GM12878 (cell line): ENCODE results near the gene ATIC. TPM values are rescaled to one million over a fixed set of nuclear protein-coding genes. Genes with fewer than 3 reads are reported as not detected.
A peak's percentile ranks its signal among the peaks of the same experiment; 100 is the strongest.
"Not testable (repeated sequence)": the region's sequence is repeated elsewhere in the genome, so short reads cannot be mapped to it uniquely, and the experiment has no call there.

Source experiments
- ATAC-seq: fragments of 200-7000 bp; cut with Tn5 transposase; 3 replicates; pipeline ENCODE4 v1.9.1; 2020; ENCODE audit warnings: mild to moderate bottlenecking, moderate library complexity
- BruUV-seq: library from RNA; stranded (reverse); fragments of 400-500 nt; replicated peaks from 2 replicates; lab custom pipeline; 2021; lab: Mats Ljungman, UMichigan
- CTCF ChIA-PET: fragments of 300-600 bp; sonication (Branson Sonifier 250); formaldehyde crosslinking; extraction: SDS; loops from one replicate; lab custom pipeline; 2021; ENCODE audit warnings: inconsistent platforms; lab: Yijun Ruan, JAX
- POLR2A ChIA-PET: fragments of 350-600 bp; formaldehyde crosslinking; extraction: SDS; loops from one replicate; lab custom pipeline; 2021; ENCODE audit warnings: inconsistent platforms; lab: Charles Lee
- RAD21 ChIA-PET: fragments of 300-600 bp; sonication (Branson Sonifier 250); formaldehyde crosslinking; loops from one replicate; lab custom pipeline; 2023; ENCODE audit warnings: antibody characterized with exemption; ENCODE audit not compliant: unreplicated experiment; lab: Charles Lee
- SMC1A ChIA-PET: fragments of 300-600 bp; sonication (Branson Sonifier 250); formaldehyde crosslinking; loops from one replicate; lab custom pipeline; 2023; ENCODE audit not compliant: unreplicated experiment, uncharacterized antibody; lab: Charles Lee
- DNase-seq: peaks from one replicate; pipeline ENCODE4 v3.0.0-alpha.2; 2011; ENCODE audit warnings: low read depth, low spot score
- FAIRE-seq: peaks from 3 replicates; lab custom pipeline; 2011; peaks lifted over from hg19 to GRCh38; lab: Jason Lieb, UNC
- H2AFZ ChIP-seq: 2 replicates; pipeline ENCODE4 v1.6.0; 2011; ENCODE audit warnings: low read depth, low read length, control low read depth; ENCODE audit not compliant: control insufficient read depth
- H3K27ac ChIP-seq: 2 replicates; pipeline ENCODE4 v1.5.1; 2011; ENCODE audit warnings: control low read depth; ENCODE audit not compliant: control insufficient read depth, insufficient read depth
- H3K27me3 ChIP-seq, 2 experiments: replicated peaks in 1 of 2; 2 replicates each; pipeline versions ENCODE4 v1.6.0 to v1.6.1; 2011; ENCODE audit warnings: low read length in 1 of 2; ENCODE audit not compliant: control insufficient read depth in 2 of 2, insufficient read depth in 2 of 2
- H3K36me3 ChIP-seq, 2 experiments: 2 replicates each; pipeline ENCODE4 v1.5.1; 2011; ENCODE audit warnings: low read length in 1 of 2; ENCODE audit not compliant: control insufficient read depth in 2 of 2, insufficient read depth in 2 of 2
- H3K4me1 ChIP-seq: 2 replicates; pipeline ENCODE4 v1.6.1; 2011; ENCODE audit warnings: mild to moderate bottlenecking, low read length, moderate library complexity, mixed read lengths; ENCODE audit not compliant: control insufficient read depth, insufficient read depth
- H3K4me2 ChIP-seq: 2 replicates; pipeline ENCODE4 v1.6.0; 2011; ENCODE audit warnings: control low read depth; ENCODE audit not compliant: control insufficient read depth, insufficient read depth
- H3K4me3 ChIP-seq: fragments of 200-600 bp; sonication (generic); 2 replicates; pipeline ENCODE4 v1.5.1; 2016
- H3K79me2 ChIP-seq: 2 replicates; pipeline ENCODE4 v1.6.0; 2011; ENCODE audit warnings: low read length; ENCODE audit not compliant: control insufficient read depth, insufficient read depth
- H3K9ac ChIP-seq: 2 replicates; pipeline ENCODE4 v1.8.0; 2011; ENCODE audit warnings: low read length, control low read depth, mixed read lengths; ENCODE audit not compliant: control insufficient read depth, insufficient read depth
- H3K9me3 ChIP-seq: replicated peaks from 3 replicates; pipeline ENCODE4 v1.5.1; 2011; ENCODE audit warnings: mild to moderate bottlenecking, low read length; ENCODE audit not compliant: control insufficient read depth, insufficient read depth
- H4K20me1 ChIP-seq: 2 replicates; pipeline ENCODE4 v1.6.0; 2011; ENCODE audit not compliant: control insufficient read depth, insufficient read depth
- BHLHE40 ChIP-seq, 2 experiments: fragments of 450-650 bp in 1 of 2; IDR thresholded peaks; 2 replicates each; pipeline ENCODE4 v1.6.1; 2011 to 2017; ENCODE audit warnings: low read depth in 2 of 2, borderline replicate concordance in 1 of 2, improper control_type of control experiment in 1 of 2, low read length in 1 of 2, mild to moderate bottlenecking in 1 of 2
- GATAD2B ChIP-seq: fragments of 450-650 bp; conservative IDR thresholded peaks from 2 replicates; pipeline ENCODE4 v1.6.1; 2017; ENCODE audit warnings: low read depth, mild to moderate bottlenecking, moderate library complexity
- JUNB ChIP-seq: IDR thresholded peaks from 2 replicates; pipeline ENCODE4 v1.6.1; 2016; ENCODE audit warnings: antibody characterized with exemption, mild to moderate bottlenecking
- KDM1A ChIP-seq: fragments of 200-600 bp; sonication (generic); IDR thresholded peaks from 2 replicates; pipeline ENCODE4 v1.6.1; 2016; ENCODE audit warnings: borderline replicate concordance
- NFIC ChIP-seq: IDR thresholded peaks from 2 replicates; pipeline ENCODE4 v1.6.1; 2012; ENCODE audit warnings: low read depth, mild to moderate bottlenecking, inconsistent platforms, low read length, moderate library complexity
- RBBP5 ChIP-seq: fragments of 200-600 bp; sonication (generic); conservative IDR thresholded peaks from 2 replicates; pipeline ENCODE4 v1.6.1; 2016
- RUNX3 ChIP-seq: IDR thresholded peaks from 2 replicates; pipeline ENCODE4 v1.6.1; 2012; ENCODE audit warnings: low read length, inconsistent platforms
- SIX5 ChIP-seq: IDR thresholded peaks from 2 replicates; pipeline ENCODE4 v1.6.1; 2011; ENCODE audit warnings: mild to moderate bottlenecking, low read depth, low read length, moderate library complexity; ENCODE audit not compliant: severe bottlenecking
- YY1 ChIP-seq: IDR thresholded peaks from 2 replicates; pipeline ENCODE4 v1.6.1; 2011; ENCODE audit warnings: low read depth, mild to moderate bottlenecking, low read length
- ZNF207 ChIP-seq: fragments of 450-650 bp; IDR thresholded peaks from 2 replicates; pipeline ENCODE4 v1.6.1; 2014; ENCODE audit warnings: antibody characterized with exemption, mild to moderate bottlenecking, borderline replicate concordance
- WGBS: methylation state at CpG from one replicate; pipeline ENCODE4 v1.1.6; 2016; ENCODE audit warnings: low lambda C conversion rate; ENCODE audit not compliant: insufficient replicate concordance, insufficient coverage; ENCODE audit errors: missing lambda C conversion rate; 5-methylcytosine and 5-hydroxymethylcytosine counted together
- in situ Hi-C: fragments of 300-500 bp; cut with MboI; formaldehyde crosslinking; loops from 9 replicates; pipeline ENCODE4 v1.14.3; 2018; ENCODE audit warnings: mixed read lengths
- intact Hi-C: fragments of 100-400 bp; cut with micrococcal nuclease; formaldehyde crosslinking; loops from one replicate; pipeline ENCODE4 v1.14.2; 2022; ENCODE audit not compliant: unreplicated experiment
- polyA plus RNA-seq, 11 experiments: library from polyadenylated mRNA; depleted of rRNA in 4 of 11; unstranded in 6 of 11; stranded (reverse) in 5 of 11; fragments of >200 nt; fragmentation: Nextera tagmentation in 4 of 11; fragmentation: Illumina TruSeq in 1 of 11; extraction: Ambion mirVana in 4 of 11; extraction: Trizol in 1 of 11; gene quantifications; 1 replicate in 1 of 11; 2 replicates in 10 of 11; pipeline versions ENCODE4 v1.2.1 to v1.2.3, GENCODE V29; 2011 to 2016; ENCODE audit warnings: inconsistent platforms in 2 of 11, missing spikeins in 2 of 11, low read depth in 1 of 11
- total RNA-seq, 4 experiments: library from RNA; depleted of rRNA in 3 of 4; stranded (reverse); fragments of >200 nt in 3 of 4; fragmentation: Illumina TruSeq in 1 of 4; extraction: Trizol in 1 of 4; gene quantifications; 2 replicates each; pipeline versions ENCODE4 v1.2.1 to v1.2.3, GENCODE V29; 2013 to 2021

ATIC gene
- total and polyA plus RNA-seq, 10 of the 15 experiments (the other 5 are each of a cell fraction or from before 2014, with no cell fraction given), result 45.1 to 518 (median 306) TPM

DNA sequence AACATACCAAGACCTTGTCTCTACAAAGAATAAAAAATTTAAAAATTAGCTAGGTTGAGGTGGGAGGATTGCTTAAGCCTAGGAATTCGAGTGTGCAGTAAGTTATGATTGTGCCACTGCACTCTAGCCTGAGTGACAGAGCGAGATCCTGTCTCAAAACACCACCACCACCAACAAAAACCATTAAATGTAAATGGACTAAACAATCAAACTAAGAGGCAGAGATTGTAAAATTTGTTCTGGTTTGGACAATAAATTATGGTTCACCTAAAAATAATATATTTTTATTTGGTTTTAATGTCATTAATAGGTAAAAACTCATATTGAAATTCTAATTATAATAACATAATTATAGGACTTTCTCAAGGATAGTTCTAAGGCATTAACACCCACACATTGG is 9.9 kb upstream of the ATIC start:
- ChIA-PET RAD21 (no interaction called here), SMC1A (no interaction called here), POLR2A (no interaction called here), CTCF (no interaction called here)
- intact Hi-C loops (no loop called here), in situ Hi-C loops (no loop called here)
- H3K36me3 ChIP-seq, result no peaks in the 10 kb centered on the region
- no peak overlapping the region for H2AFZ ChIP-seq
- FAIRE-seq (no peak), ATAC-seq (no peak), DNase-seq (no peak)
- H3K4me1 ChIP-seq, result no peaks in the 10 kb centered on the region
- no peaks in the 10 kb centered on the region for H3K79me2 ChIP-seq
- no peak overlapping the region for H3K9ac ChIP-seq
- no TSS peak for BruUV-seq
- WGBS, result 28% methylated on average over 2 of the region's 2 CpGs
- H3K4me2 ChIP-seq, result no peak overlapping the region
- no peak overlapping the region for H3K4me3 ChIP-seq
- no peaks in the 10 kb centered on the region for H3K27me3 ChIP-seq
- TF ChIP-seq RBBP5 (no peak), NFIC (no peak), KDM1A (no peak), GATAD2B (no peak), YY1 (no peak), SIX5 (no peak), RUNX3 (no peak), ZNF207 (no peak), JUNB (no peak)
- H3K27ac ChIP-seq, result no peak overlapping the region
- no peaks in the 10 kb centered on the region; the same call in 1 of the 3 replicates for H3K9me3 ChIP-seq
- H4K20me1 ChIP-seq, result no peaks in the 10 kb centered on the region

GRCh38 chr2:215311259-215311624 is 617 bp upstream of the ATIC start:
- Histone ChIP-seq H3K36me3 (peaks cover 0 to 11% of the 10 kb centered on the region in 2 experiments; a peak in 2 of 4 replicates), H3K79me2 (peaks cover 44% of the 10 kb centered on the region), H3K9ac (peak overlapping the region; percentile 90), H3K4me2 (peak overlapping the region; percentile 60), H2AFZ (peak overlapping the region; percentile 97), H3K27ac (peak overlapping the region; percentile 97), H3K4me3 (peak overlapping the region; percentile 86)
- H3K4me1 ChIP-seq, in situ Hi-C loops, H4K20me1 ChIP-seq, DNase-seq, FAIRE-seq, H3K9me3 ChIP-seq, H3K27me3 ChIP-seq: not testable (repeated sequence)
- TSS peak; percentile 92 for BruUV-seq
- ChIA-PET RAD21 (interaction anchor here (0.7 to 2.6 kb wide), 7 partner anchors 21 to 620 kb away, joined by 3 to 11 read pairs (median 6); no protein-coding TSS in a partner anchor), POLR2A (interaction anchor here (0.6 to 3.2 kb wide), 9 partner anchors 15 to 878 kb away, joined by 3 to 11 read pairs (median 4); no protein-coding TSS in a partner anchor), SMC1A (interaction anchor here (0.7 to 2.3 kb wide), 8 partner anchors 10 to 619 kb away, joined by 3 to 10 read pairs (median 3); no protein-coding TSS in a partner anchor), CTCF (interaction anchor here (1.2 to 2.0 kb wide), 4 partner anchors 132 to 620 kb away, joined by 3 to 7 read pairs (median 4); no protein-coding TSS in a partner anchor)
- intact Hi-C loops, result loop anchor here (5.0 to 10.0 kb wide), 2 partner anchors 504 to 524 kb away; partner anchors contain the start of gene BARD1
- ATAC-seq, result peak; percentile 47
- TF ChIP-seq BHLHE40 (IDR thresholded peaks at IDR 0.05; ENCODE audit: borderline replicate concordance in 1 of 2, low read depth in 2 of 2, low read length in 1 of 2), result peak in 1 of 2 experiments; percentile 83; a peak in 2 of 4 replicates
- WGBS, result 2% methylated on average over 12 of the region's 13 CpGs
